ENCODE data around the gene TSHZ2. TPM values are rescaled to one million over a fixed set of nuclear protein-coding genes. Genes with fewer than 3 reads are reported as not detected.

Gene TSHZ2
- total RNA-seq, 1 donor from 2014 or later = 0.06 TPM

- TF ChIP-seq CTCF (conservative IDR thresholded peaks at IDR 0.05; ENCODE audit: low read depth, low read length) = no peak
These were observed 297.2 kb downstream of the TSHZ2 start for GRCh38 chr20:53269380-53269779.

GRCh38 chr20:53270792-53271375, 298.7 kb downstream of the TSHZ2 start:
- no peak for DNase-seq (ENCODE audit: low read depth)
- no peak overlapping the region for H3K4me3 ChIP-seq (ENCODE audit: low read depth, low read length)
- no peak for TF ChIP-seq CTCF (conservative IDR thresholded peaks at IDR 0.05; ENCODE audit: low read depth, low read length)

More at GRCh38 chr20:53269380-53269779, 297.2 kb downstream of the TSHZ2 start:
- no peak for DNase-seq (ENCODE audit: low read depth)
- H3K4me3 ChIP-seq (ENCODE audit: low read depth, low read length) = no peak overlapping the region

GRCh38 chr20:53274365-53274764, 302.2 kb downstream of the TSHZ2 start:
- no peak for DNase-seq (ENCODE audit: low read depth)
- no peak overlapping the region for H3K4me3 ChIP-seq (ENCODE audit: low read depth, low read length)
- TF ChIP-seq CTCF (conservative IDR thresholded peaks at IDR 0.05; ENCODE audit: low read depth, low read length) = no peak

- no peak for TF ChIP-seq CTCF (conservative IDR thresholded peaks at IDR 0.05; ENCODE audit: low read depth, low read length)
- no peak overlapping the region for H3K4me3 ChIP-seq (ENCODE audit: low read depth, low read length)
- DNase-seq (ENCODE audit: low read depth) = no peak
These were observed 302.6 kb downstream of the TSHZ2 start for GRCh38 chr20:53274807-53275206.

GRCh38 chr20:53276143-53276542, 304.0 kb downstream of the TSHZ2 start:
- no peak for TF ChIP-seq CTCF (conservative IDR thresholded peaks at IDR 0.05; ENCODE audit: low read depth, low read length)
- H3K4me3 ChIP-seq (ENCODE audit: low read depth, low read length) = no peak overlapping the region
- DNase-seq (ENCODE audit: low read depth) = no peak

- no peak for DNase-seq (ENCODE audit: low read depth)
- H3K4me3 ChIP-seq (ENCODE audit: low read depth, low read length) = no peak overlapping the region
- TF ChIP-seq CTCF (conservative IDR thresholded peaks at IDR 0.05; ENCODE audit: low read depth, low read length) = no peak
These were observed 306.4 kb downstream of the TSHZ2 start for GRCh38 chr20:53278555-53278954.

GRCh38 chr20:53279735-53280134, 307.6 kb downstream of the TSHZ2 start:
- H3K4me3 ChIP-seq (ENCODE audit: low read depth, low read length) = no peak overlapping the region
- no peak for TF ChIP-seq CTCF (conservative IDR thresholded peaks at IDR 0.05; ENCODE audit: low read depth, low read length)
- no peak for DNase-seq (ENCODE audit: low read depth)
